H1 (cell line): Measurements from ENCODE around the gene BTBD8. TPM values are rescaled to one million over a fixed set of nuclear protein-coding genes. Genes with fewer than 3 reads are reported as not detected.

Source experiments
- CTCF ChIA-PET: fragments of 300-600 bp; sonication (Branson Sonifier 250); formaldehyde crosslinking; loops from one replicate; lab custom pipeline; 2021; ENCODE audit not compliant: partially characterized antibody; lab: Charles Lee
- POLR2A ChIA-PET: fragments of 300-600 bp; sonication (Branson Sonifier 250); formaldehyde crosslinking; loops from one replicate; lab custom pipeline; 2021; ENCODE audit warnings: inconsistent platforms; ENCODE audit not compliant: partially characterized antibody; lab: Charles Lee
- DNase-seq, 2 experiments: peaks; one replicate each; pipeline versions ENCODE4 v3.0.0 to v3.0.0-alpha.2; 2010 to 2022; ENCODE audit warnings: low spot score in 2 of 2, low read depth in 1 of 2, mixed read lengths in 1 of 2
- FAIRE-seq: peaks from 2 replicates; lab custom pipeline; 2011; peaks lifted over from hg19 to GRCh38; lab: Jason Lieb, UNC
- H2AFZ ChIP-seq: 2 replicates; pipeline ENCODE4 v1.8.1; 2012; ENCODE audit warnings: low read length, inconsistent platforms
- H2AK5ac ChIP-seq: 2 replicates; pipeline ENCODE4 v1.6.1; 2013; ENCODE audit warnings: low read depth, low read length
- H2BK120ac ChIP-seq: replicated peaks from 2 replicates; pipeline ENCODE3; 2013; ENCODE audit warnings: low read depth, low read length, inconsistent platforms
- H2BK12ac ChIP-seq: 2 replicates; pipeline ENCODE4 v1.6.1; 2013; ENCODE audit warnings: low read depth, low read length
- H2BK15ac ChIP-seq: 2 replicates; pipeline ENCODE4 v1.6.1; 2013; ENCODE audit warnings: low read length
- H2BK20ac ChIP-seq: 2 replicates; pipeline ENCODE4 v1.6.1; 2013; ENCODE audit warnings: low read length
- H2BK5ac ChIP-seq: 2 replicates; pipeline ENCODE4 v1.6.1; 2013; ENCODE audit warnings: low read depth, low read length
- H3K14ac ChIP-seq: 2 replicates; pipeline ENCODE4 v1.6.1; 2013; ENCODE audit warnings: inconsistent platforms; ENCODE audit not compliant: insufficient read length
- H3K18ac ChIP-seq: 2 replicates; pipeline ENCODE4 v1.6.1; 2013; ENCODE audit warnings: low read length; ENCODE audit errors: extremely low read depth
- H3K23ac ChIP-seq: 2 replicates; pipeline ENCODE4 v1.6.1; 2013; ENCODE audit warnings: inconsistent platforms; ENCODE audit not compliant: insufficient read length
- H3K23me2 ChIP-seq: 2 replicates; pipeline ENCODE4 v1.6.1; 2013; ENCODE audit warnings: low read depth, low read length
- H3K27ac ChIP-seq: 2 replicates; pipeline ENCODE4 v1.6.1; 2011; ENCODE audit warnings: low read depth, low read length, inconsistent platforms
- H3K27me3 ChIP-seq, 4 experiments: replicated peaks in 1 of 4; 1 replicate in 1 of 4; 2 replicates in 3 of 4; pipeline versions ENCODE4 v1.6.1 to v1.8.1; 2011 to 2013; ENCODE audit warnings: low read length in 3 of 4, mild to moderate bottlenecking in 3 of 4, inconsistent platforms in 2 of 4, mixed read lengths in 2 of 4, moderate library complexity in 1 of 4; ENCODE audit not compliant: control insufficient read depth in 3 of 4, insufficient read depth in 3 of 4; ENCODE audit errors: extremely low read depth in 1 of 4
- H3K36me3 ChIP-seq, 4 experiments: 2 replicates each; pipeline versions ENCODE4 v1.6.1 to v1.8.1; 2011 to 2013; ENCODE audit warnings: mild to moderate bottlenecking in 4 of 4, low read length in 3 of 4, moderate library complexity in 2 of 4, control low read depth in 1 of 4, inconsistent platforms in 1 of 4; ENCODE audit not compliant: insufficient read depth in 4 of 4, control insufficient read depth in 2 of 4
- H3K4ac ChIP-seq: replicated peaks from 2 replicates; pipeline ENCODE3; 2013; ENCODE audit warnings: low read length, low read depth, mixed read lengths, inconsistent platforms; ENCODE audit not compliant: insufficient read length
- H3K4me1 ChIP-seq, 4 experiments: replicated peaks in 1 of 4; 1 replicate in 1 of 4; 2 replicates in 3 of 4; pipeline versions ENCODE4 v1.6.1 to v1.8.1; 2011 to 2013; ENCODE audit warnings: low read length in 3 of 4, inconsistent platforms in 2 of 4, mixed read lengths in 1 of 4; ENCODE audit not compliant: insufficient read depth in 4 of 4, control insufficient read depth in 3 of 4
- H3K4me2 ChIP-seq, 2 experiments: 2 replicates each; pipeline versions ENCODE4 v1.6.1 to v1.8.1; 2011 to 2013; ENCODE audit warnings: low read depth in 2 of 2, low read length in 2 of 2, control low read depth in 1 of 2, inconsistent platforms in 1 of 2, mild to moderate bottlenecking in 1 of 2; ENCODE audit not compliant: insufficient read depth in 1 of 2
- H3K4me3 ChIP-seq, 4 experiments: fragments of 200-600, 300-600 bp in 1 of 4; sonication (generic), shearing (Covaris generic), sonication (Bioruptor Twin) in 1 of 4; 2 replicates each; pipeline versions ENCODE4 v1.5.1 to v1.8.1; 2011 to 2016; ENCODE audit warnings: low read length in 4 of 4, low read depth in 3 of 4, control low read depth in 2 of 4, inconsistent platforms in 2 of 4, mild to moderate bottlenecking in 2 of 4, mixed read lengths in 1 of 4, moderate library complexity in 1 of 4; ENCODE audit not compliant: insufficient read depth in 2 of 4; ENCODE audit errors: extremely low read depth in 1 of 4
- H3K56ac ChIP-seq: replicated peaks from 2 replicates; pipeline ENCODE3; 2013; ENCODE audit warnings: low read depth, mild to moderate bottlenecking, mixed read lengths, low read length, inconsistent platforms; ENCODE audit not compliant: insufficient read length
- H3K79me1 ChIP-seq: 2 replicates; pipeline ENCODE4 v1.6.1; 2013; ENCODE audit warnings: low read depth, low read length, control low read depth
- H3K79me2 ChIP-seq, 2 experiments: 2 replicates each; pipeline versions ENCODE4 v1.6.1 to v1.8.1; 2012 to 2013; ENCODE audit warnings: low read length in 2 of 2, mild to moderate bottlenecking in 2 of 2, inconsistent platforms in 1 of 2; ENCODE audit not compliant: insufficient read depth in 2 of 2, control insufficient read depth in 1 of 2
- H3K9ac ChIP-seq, 4 experiments: replicated peaks in 1 of 4; 1 replicate in 1 of 4; 2 replicates in 3 of 4; pipeline versions ENCODE4 v1.6.1 to v1.8.1; 2011 to 2013; ENCODE audit warnings: low read depth in 3 of 4, low read length in 3 of 4, control low read depth in 2 of 4, mild to moderate bottlenecking in 2 of 4, moderate library complexity in 2 of 4, inconsistent platforms in 1 of 4; ENCODE audit errors: extremely low read depth in 1 of 4
- H3K9me3 ChIP-seq, 2 experiments: 2 replicates each; pipeline versions ENCODE4 v1.6.1 to v1.8.1; 2012 to 2013; ENCODE audit warnings: mild to moderate bottlenecking in 2 of 2, moderate library complexity in 2 of 2, control low read depth in 1 of 2, inconsistent platforms in 1 of 2, low read depth in 1 of 2, low read length in 1 of 2, mixed read lengths in 1 of 2; ENCODE audit not compliant: insufficient read depth in 2 of 2
- H4K20me1 ChIP-seq, 2 experiments: replicated peaks in 1 of 2; 2 replicates each; pipeline versions ENCODE3 to v1.8.1; 2011 to 2013; ENCODE audit warnings: inconsistent platforms in 2 of 2, low read length in 2 of 2, mild to moderate bottlenecking in 1 of 2; ENCODE audit not compliant: insufficient read depth in 2 of 2, control insufficient read depth in 1 of 2
- H4K5ac ChIP-seq: 2 replicates; pipeline ENCODE4 v1.6.1; 2013; ENCODE audit warnings: low read length, low read depth, mixed read lengths, inconsistent platforms; ENCODE audit not compliant: insufficient read length
- H4K8ac ChIP-seq: 2 replicates; pipeline ENCODE4 v1.8.0; 2013; ENCODE audit warnings: mild to moderate bottlenecking, moderate library complexity, low read length, inconsistent platforms; ENCODE audit not compliant: insufficient read depth; ENCODE audit errors: extremely low read depth
- H4K91ac ChIP-seq: replicated peaks from 2 replicates; pipeline ENCODE3; 2013; ENCODE audit warnings: low read length, mixed read lengths, inconsistent platforms; ENCODE audit not compliant: insufficient read length
- CEBPB ChIP-seq: IDR thresholded peaks from 2 replicates; pipeline ENCODE4 v1.6.1; 2012; ENCODE audit warnings: low read depth, low read length
- EZH2 ChIP-seq: fragments of 200-600 bp; sonication (generic); IDR thresholded peaks from 2 replicates; pipeline ENCODE4 v1.7.1; 2012; ENCODE audit warnings: low read depth, mild to moderate bottlenecking, moderate library complexity, low read length, inconsistent platforms; ENCODE audit not compliant: severe bottlenecking
- JUND ChIP-seq: IDR thresholded peaks from 2 replicates; pipeline ENCODE4 v1.6.1; 2011; ENCODE audit warnings: mild to moderate bottlenecking, improper control_type of control experiment, low read length
- SAP30 ChIP-seq: fragments of 300-600 bp; sonication (generic); IDR thresholded peaks from 2 replicates; pipeline ENCODE4 v1.7.1; 2012; ENCODE audit warnings: low read length, moderate library complexity, mild to moderate bottlenecking, inconsistent platforms; ENCODE audit not compliant: insufficient read depth, insufficient replicate concordance
- WGBS, 2 experiments: shearing (Covaris generic) in 1 of 2; methylation state at CpG; one replicate each; pipeline versions ENCODE4 v1.1.6 to v1.1.7; 2013 to 2015; ENCODE audit warnings: low lambda C conversion rate in 2 of 2, mixed read lengths in 2 of 2, inconsistent platforms in 1 of 2, low coverage in 1 of 2, missing lambda C conversion rate in 1 of 2; ENCODE audit not compliant: insufficient replicate concordance in 2 of 2, insufficient coverage in 1 of 2, insufficient read length in 1 of 2; ENCODE audit errors: extremely low coverage in 1 of 2, missing lambda C conversion rate in 1 of 2; 5-methylcytosine and 5-hydroxymethylcytosine counted together
- polyA plus RNA-seq, 7 experiments: library from polyadenylated mRNA; depleted of rRNA in 3 of 7; stranded (reverse) in 5 of 7; unstranded in 2 of 7; fragments of >200 nt in 5 of 7; fragments of 200-250 nt in 2 of 7; gene quantifications; 1 replicate in 5 of 7; 2 replicates in 1 of 7; 4 replicates in 1 of 7; pipeline versions ENCODE4 v1.2.1 to v1.2.3, GENCODE V29; 2011 to 2013; ENCODE audit warnings: missing spikeins in 2 of 7, mixed read lengths in 2 of 7
- total RNA-seq: library from RNA; stranded (reverse); fragmentation: NEBNext Ultra II Directional; extraction: Animal tissue kit (Norgen Biotek cat#: 25700); gene quantifications from 2 replicates; pipeline ENCODE4 v1.2.1, GENCODE V29; 2021

Gene BTBD8
- total and polyA plus RNA-seq, 2 of the 8 experiments (the other 6 are each of a cell fraction or from before 2014, with no cell fraction given) = 0.44 to 2.5 TPM

GRCh38 chr1:92165389-92165788 is 85.2 kb downstream of the BTBD8 start:
- Histone ChIP-seq H3K4me2 (no peak overlapping the region), H3K27me3 (no peaks in the 10 kb centered on the region), H3K4me3 (no peak overlapping the region), H2BK5ac (no peak overlapping the region), H3K9me3 (no peaks in the 10 kb centered on the region), H3K79me2 (no peaks in the 10 kb centered on the region), H2AK5ac (no peak overlapping the region), H3K4ac (no peak overlapping the region), H2BK15ac (no peak overlapping the region), H3K18ac (no peak overlapping the region), H4K20me1 (no peaks in the 10 kb centered on the region), H3K9ac (no peak overlapping the region), H2BK12ac (no peak overlapping the region), H3K14ac (no peak overlapping the region), H3K56ac (no peak overlapping the region), H4K5ac (no peak overlapping the region), H4K8ac (no peak overlapping the region), H3K23me2 (no peaks in the 10 kb centered on the region), H4K91ac (no peak overlapping the region), H2BK120ac (no peak overlapping the region), H3K23ac (no peak overlapping the region), H3K27ac (no peak overlapping the region), H2BK20ac (no peak overlapping the region), H3K4me1 (no peaks in the 10 kb centered on the region), H2AFZ (no peak overlapping the region), H3K36me3 (no peaks in the 10 kb centered on the region), H3K79me1 (no peaks in the 10 kb centered on the region)
- CTCF ChIA-PET = interaction anchor here (0.6 to 1.1 kb wide), 3 partner anchors 16 to 104 kb away, joined by 3 read pairs; no protein-coding TSS in a partner anchor
- 90% methylated on average over 1 of the region's 1 CpG; no CpG with 5 or more reads in 1 of the 2 experiments for WGBS, 2 experiments
- FAIRE-seq = no peak
- POLR2A ChIA-PET = no interaction called here
- TF ChIP-seq SAP30 (no peak), CEBPB (no peak), JUND (no peak), EZH2 (no peak)
- DNase-seq = no peak
